Activated CD4-positive, alpha-beta T cell treated with anti-CD3 and anti-CD28 coated beads, Interleukin-2, amount 50 U/mL, for 4 hours (primary cell): ENCODE measurements around the gene UBE3C.
"Not testable (repeated sequence)": the region's sequence is repeated elsewhere in the genome, so short reads cannot be mapped to it uniquely, and the experiment has no call there.

Experiments
- DNase-seq, 2 experiments: peaks; one replicate each; pipeline ENCODE4 v3.0.0-alpha.2; 2020

The UBE3C gene

DNA sequence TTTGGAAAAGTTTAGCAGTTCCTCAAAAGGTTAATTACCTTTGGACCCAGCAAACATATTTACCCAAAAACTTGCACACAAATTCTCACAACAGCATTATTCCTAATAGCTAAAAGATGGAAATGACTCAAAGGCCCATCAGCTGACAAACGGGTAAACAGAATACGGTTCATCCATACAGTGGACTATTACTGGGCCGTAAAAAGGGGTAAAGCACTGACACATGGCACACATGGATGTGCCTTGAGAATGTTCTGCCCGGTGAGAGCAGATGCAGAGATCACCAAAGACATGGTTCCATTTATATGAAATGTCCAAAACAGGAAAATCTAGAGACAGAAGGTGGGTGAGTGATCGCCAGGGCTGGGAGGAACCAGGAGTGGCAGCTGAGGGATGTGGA lies 102.9 kb downstream of the UBE3C start:
- DNase-seq, result no peak

DNA sequence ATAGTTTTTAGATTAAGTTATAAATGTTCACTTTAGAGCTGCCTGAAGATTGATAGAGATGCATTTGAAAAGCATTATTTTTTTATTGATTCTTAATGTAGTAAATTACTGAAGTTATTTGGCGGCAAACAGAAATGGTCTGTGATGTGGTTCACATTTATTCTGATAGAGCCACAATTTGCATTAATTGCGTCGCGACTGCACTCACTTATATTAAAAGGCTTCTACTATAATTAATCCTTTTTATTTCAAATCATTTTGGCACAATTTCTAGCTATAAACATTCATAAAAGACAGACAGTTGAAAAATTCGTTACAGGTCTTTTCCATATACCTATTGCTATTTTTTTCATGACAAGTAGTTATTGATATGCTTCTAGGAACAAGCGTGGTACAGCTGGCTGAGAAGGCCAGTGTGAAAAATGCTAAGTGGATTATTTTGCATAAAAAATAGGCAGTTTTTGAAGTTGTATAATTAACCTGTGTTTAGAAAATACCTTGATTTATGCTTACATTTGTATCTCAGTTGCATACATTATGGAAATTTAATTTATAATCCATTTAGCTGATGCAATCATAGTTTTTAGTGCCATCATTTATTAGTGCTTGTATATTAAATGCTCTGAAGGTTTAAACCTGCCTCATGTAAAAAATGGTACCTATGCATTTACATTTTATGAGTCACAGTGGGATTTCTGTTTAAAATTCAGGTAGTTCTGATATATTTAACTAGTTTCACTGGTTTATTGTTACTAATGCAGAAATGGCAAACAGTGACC lies 106.0 kb downstream of the UBE3C start:
- no peak for DNase-seq

DNA sequence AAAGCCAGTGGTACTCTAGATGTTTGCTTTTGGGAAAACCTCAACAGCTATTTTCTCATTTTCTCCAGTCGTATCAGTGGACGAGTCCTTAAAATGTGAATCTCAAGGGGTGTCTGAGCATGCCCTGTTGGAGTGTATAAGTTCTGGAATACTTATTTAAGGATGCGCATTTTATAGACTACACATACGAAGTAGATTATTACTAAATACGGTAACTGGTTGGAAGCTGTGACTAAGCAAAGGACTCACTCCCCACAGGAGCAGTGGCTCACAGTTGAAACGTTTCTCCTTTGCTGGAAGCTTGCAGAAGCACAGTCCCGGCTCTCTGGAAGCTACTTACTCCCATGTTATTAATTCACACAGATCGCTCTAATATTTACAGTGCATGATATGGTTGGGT lies 107.3 kb downstream of the UBE3C start:
- no peak for DNase-seq

- no peak for DNase-seq
These were observed 109.9 kb downstream of the UBE3C start for GRCh38 chr7:157248659-157249058.

DNA sequence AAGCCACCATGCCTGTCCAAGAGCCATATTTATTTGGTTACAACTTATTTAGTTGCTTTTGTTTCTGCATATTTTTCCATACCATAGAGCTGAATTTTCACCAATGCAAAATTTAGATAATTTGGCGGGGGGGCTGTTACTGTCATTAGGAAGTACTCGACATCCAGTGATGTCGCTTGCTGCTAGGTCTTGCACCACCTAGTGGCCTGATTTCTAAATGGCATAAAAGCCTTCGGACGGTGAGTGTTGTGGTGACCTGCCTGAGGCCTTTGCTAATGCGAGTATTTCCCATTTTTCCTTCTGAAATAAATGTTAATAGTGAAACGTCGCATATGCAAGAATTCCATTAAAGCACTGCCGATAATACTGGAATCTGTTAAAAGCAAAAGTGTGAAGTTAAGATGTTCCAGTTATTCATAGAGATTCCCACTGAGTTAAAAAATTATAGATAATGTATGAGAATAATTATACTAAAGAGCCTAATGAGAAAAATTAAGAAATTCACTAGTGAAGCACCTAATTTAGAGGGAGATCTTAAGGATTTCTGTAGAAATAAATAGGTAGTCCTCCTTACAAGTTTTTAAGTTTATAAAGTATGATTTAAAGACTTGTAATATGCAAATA lies 112.0 kb downstream of the UBE3C start:
- peak; percentile 29 to 42 for DNase-seq

DNA sequence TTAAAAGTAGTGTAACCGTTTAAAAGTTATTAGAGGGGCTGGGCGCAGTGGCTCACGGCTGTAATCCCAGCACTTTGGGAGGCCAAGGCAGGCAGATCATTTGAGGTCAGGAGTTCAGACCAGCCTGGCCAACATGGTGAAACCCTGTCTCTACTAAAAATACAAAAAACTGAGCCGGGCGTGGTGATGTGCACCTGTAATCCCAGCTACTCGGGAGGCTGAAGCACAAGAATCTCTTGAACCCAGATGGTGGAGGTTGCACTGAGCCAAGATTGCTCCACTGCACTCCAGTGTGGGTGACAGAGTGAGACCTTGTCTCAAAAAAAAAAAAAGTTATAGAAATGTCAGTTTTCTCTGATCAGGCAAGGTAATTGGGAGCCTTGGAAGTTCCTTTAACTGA lies 113.1 kb downstream of the UBE3C start:
- DNase-seq, result not testable (repeated sequence)

DNA sequence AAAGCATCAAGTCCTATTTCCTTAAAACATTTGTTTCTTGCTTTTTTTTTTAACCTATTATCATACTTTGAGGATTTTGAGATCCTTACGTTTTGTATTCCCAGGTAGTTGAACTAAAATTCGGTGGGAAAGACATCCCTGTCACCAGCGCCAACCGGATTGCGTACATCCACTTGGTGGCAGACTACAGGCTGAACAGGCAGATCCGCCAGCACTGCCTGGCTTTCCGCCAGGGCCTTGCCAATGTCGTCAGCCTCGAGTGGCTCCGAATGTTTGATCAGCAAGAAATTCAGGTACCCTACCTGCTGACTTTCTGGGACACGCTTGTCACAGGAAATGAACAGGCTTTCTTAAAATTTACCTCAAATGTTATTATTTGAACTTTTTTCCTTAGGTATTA lies 115.1 kb downstream of the UBE3C start:
- no peak for DNase-seq

GRCh38 chr7:157254781-157255180 lies 116.1 kb downstream of the UBE3C start:
- not testable (repeated sequence) for DNase-seq

DNA sequence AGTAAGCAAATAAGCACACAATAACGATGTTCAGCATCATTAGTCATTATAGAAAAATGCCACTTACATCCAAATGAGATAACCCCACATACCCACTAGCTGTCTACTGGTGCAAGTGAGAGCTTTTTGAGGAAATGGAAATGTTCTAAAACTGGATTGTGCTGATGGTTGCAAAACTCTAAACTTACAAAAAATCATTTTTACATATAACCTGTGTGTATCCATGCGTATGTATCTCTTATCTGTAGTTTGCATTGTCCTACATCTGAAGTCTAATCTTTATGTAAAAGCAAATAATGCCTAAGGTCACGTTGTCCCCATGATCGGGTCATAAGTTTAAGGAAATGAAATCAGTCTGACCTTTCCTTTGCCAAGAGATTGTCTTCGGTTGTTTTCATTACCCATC lies 116.5 kb downstream of the UBE3C start:
- DNase-seq, result no peak

- no peak for DNase-seq
These were observed 124.4 kb downstream of the UBE3C start for GRCh38 chr7:157263156-157263555.

GRCh38 chr7:157265051-157265450 lies 126.3 kb downstream of the UBE3C start:
- no peak for DNase-seq

DNA sequence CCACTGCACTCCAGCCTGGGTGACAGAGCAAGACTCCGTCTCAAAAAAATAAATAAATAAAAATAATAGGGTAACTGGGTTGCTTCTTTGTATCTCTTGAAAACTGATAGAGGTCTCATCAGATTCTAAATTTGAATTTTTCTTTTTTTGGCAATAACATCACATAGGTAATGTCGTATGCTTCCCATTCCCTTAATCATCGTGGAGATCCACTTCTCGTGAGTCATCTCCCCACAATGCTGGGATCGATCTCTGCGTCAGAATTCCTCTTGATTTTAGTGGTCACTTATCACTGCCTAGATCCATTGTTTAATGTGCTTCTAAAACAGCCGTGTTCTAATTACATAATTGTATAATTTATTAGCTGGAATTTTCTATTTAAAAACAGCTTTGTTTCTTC lies 127.5 kb downstream of the UBE3C start:
- no peak for DNase-seq

DNA sequence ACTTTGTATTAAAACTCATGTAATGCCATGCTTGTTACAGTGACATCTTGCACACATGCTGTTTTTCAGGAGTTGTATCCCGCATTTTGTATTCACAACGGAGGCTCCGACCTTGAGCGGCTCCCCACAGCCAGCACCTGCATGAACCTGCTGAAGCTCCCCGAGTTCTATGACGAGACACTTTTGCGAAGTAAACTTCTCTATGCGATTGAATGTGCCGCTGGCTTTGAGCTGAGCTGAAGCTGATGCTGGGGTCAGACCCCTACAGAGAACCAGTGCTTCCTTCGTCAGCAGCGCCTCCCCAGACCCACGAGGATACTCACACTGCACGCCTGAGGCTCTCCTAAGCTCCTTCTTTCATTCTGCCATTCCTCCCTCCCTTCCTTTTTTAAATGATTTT lies 128.8 kb downstream of the UBE3C start:
- no peak for DNase-seq

- no peak for DNase-seq
These were observed 129.2 kb downstream of the UBE3C start for GRCh38 chr7:157267956-157268355.

GRCh38 chr7:157268540-157268939 lies 129.8 kb downstream of the UBE3C start:
- DNase-seq, result no peak

DNA sequence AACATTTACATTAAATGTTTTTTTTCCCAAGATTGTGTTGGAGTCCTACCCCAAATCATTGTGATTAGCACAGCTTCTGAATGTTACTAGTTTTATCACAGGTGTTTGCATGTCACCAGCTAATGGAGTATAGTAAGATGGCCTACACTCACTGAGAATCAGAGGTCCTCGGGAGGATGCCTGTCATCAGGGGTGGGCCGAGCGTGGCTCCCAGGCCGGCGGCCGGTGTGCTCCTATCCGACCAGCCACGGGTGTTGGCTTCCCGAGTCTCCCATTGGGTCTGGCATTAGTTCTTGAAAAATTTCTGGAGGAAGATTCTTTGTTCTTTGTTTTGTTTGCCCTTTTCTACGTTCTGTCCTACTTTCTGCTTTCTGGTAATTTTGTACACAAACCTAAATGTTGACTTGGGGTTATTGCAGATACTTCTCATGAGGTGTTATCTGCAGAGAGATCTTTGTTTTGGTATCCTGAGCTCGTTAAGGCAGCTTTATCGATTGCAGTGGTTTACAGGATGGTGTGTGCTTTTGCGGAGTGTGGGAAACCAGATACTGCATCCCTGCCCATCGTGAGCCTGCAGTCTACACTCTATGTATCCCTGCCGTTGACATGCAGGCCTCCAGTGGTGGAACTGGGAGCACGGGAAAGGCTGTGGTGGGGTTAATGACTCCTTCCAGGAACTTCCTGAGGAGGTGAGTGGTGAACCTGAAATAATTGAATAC lies 130.8 kb downstream of the UBE3C start:
- DNase-seq, result no peak

- no peak for DNase-seq
These were observed 131.3 kb downstream of the UBE3C start for GRCh38 chr7:157270060-157270444.

GRCh38 chr7:157271315-157271990 lies 132.7 kb downstream of the UBE3C start:
- DNase-seq, result no peak

- no peak for DNase-seq
These were observed 133.2 kb downstream of the UBE3C start for GRCh38 chr7:157271991-157272324.

- no peak for DNase-seq
These were observed 133.9 kb downstream of the UBE3C start for GRCh38 chr7:157272351-157273207.

DNA sequence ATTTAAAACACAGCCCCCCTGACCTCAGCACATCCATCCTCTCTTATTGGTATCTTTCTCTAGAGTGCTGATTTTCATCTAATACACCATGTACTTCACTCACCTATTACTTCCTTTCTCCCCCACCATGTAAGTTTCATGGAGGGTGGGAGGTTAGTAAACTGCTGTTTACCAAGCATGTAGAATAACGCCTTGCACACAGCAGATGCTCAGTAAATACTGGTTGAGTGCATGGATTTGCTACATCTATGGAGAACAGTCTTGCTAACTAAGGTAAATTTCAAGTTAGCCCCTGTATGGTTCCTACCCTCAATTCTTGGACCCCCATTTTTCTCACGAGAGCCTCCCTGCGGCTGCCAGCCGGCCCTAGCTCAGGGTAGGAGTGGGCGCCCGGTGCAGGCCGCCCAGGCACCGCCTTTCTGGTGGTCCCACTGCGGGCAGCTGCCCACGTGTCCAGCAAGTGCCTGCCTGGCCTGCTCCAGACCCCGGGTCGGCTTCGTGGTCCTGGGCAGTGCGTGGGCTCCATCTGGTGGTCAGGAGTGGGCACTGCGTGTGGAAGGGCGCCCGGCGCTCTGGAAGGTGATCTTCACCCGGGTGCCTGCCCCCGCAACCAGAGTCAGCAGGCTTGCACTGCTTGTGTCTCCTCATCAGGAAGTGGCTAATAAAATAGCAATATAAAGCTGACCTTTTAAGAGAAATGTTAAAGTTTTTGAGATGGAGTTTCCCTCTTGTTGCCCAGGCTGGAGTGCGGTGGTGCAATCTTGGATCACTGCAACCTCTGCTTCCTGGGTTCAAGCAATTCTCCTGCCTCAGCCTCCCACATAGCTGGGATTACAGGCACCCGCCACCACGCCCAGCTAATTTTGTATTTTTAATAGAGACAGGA lies 134.7 kb downstream of the UBE3C start:
- DNase-seq, result peak; percentile 59 to 61
